Testis (tissue), 3 donors: ENCODE results near the gene MYH11. TPM values are rescaled to one million over a fixed set of nuclear protein-coding genes. Genes with fewer than 3 reads are reported as not detected.

Experiments
- DNase-seq: peaks from one replicate; pipeline ENCODE4 v3.0.0-alpha.2; 2019
- H3K27ac ChIP-seq, 2 donors: fragments of 200-600 bp; sonication (generic); one replicate each; pipeline ENCODE4 v1.5.1; 2019
- H3K27me3 ChIP-seq: fragments of 200-600 bp; sonication (generic); one replicate; pipeline ENCODE4 v1.5.1; 2019
- H3K36me3 ChIP-seq: fragments of 200-600 bp; sonication (generic); one replicate; pipeline ENCODE4 v1.5.1; 2017; ENCODE audit warnings: low read depth; ENCODE audit errors: missing control alignments
- H3K4me1 ChIP-seq: fragments of 200-600 bp; sonication (generic); one replicate; pipeline ENCODE4 v1.5.1; 2019
- H3K4me3 ChIP-seq, 2 donors: fragments of 200-600 bp; sonication (generic); one replicate each; pipeline ENCODE4 v1.5.1; 2017 to 2019
- H3K9me3 ChIP-seq: fragments of 200-600 bp; sonication (generic); one replicate; pipeline ENCODE4 v1.5.1; 2017
- POLR2A ChIP-seq: fragments of 450-650 bp; IDR thresholded peaks from one replicate; pipeline ENCODE4 v1.6.1; 2017; ENCODE audit warnings: antibody characterized with exemption, mild to moderate bottlenecking, moderate library complexity
- WGBS, 2 donors: methylation state at CpG; one replicate each; pipeline ENCODE4 v1.1.5; 2018; 5-methylcytosine and 5-hydroxymethylcytosine counted together
- intact Hi-C: fragments of 100-400 bp; cut with DNase I; formaldehyde crosslinking; loops from one replicate; pipeline ENCODE4 v1.15.1; 2023; ENCODE audit warnings: low total_unique reads
- polyA plus RNA-seq: library from polyadenylated mRNA; stranded (reverse); fragments of 350-450 nt; fragmentation: Illumina TruSeq; extraction: RNeasy Lipid Tissue Mini Kit (QIAGEN cat#74804); gene quantifications from one replicate; pipeline ENCODE4 v1.2.3, GENCODE V29; 2014; ENCODE audit warnings: low read depth, low replicate concordance; ENCODE audit not compliant: insufficient read depth
- total RNA-seq, 2 donors: library from RNA; depleted of rRNA; stranded (reverse); fragments of >200 nt; gene quantifications; one replicate each; pipeline ENCODE4 v1.2.3, GENCODE V29; 2016
- TF ChIP-seq, protein P1 (sequence below), 3 experiments: fragments of 450-650 bp in 2 of 3; fragments of 200-600 bp in 1 of 3; sonication (generic) in 1 of 3; IDR thresholded peaks; one replicate each; pipeline ENCODE4 v1.5.1; 2016 to 2019; ENCODE audit warnings: antibody characterized with exemption in 3 of 3, mild to moderate bottlenecking in 2 of 3, moderate library complexity in 1 of 3

Gene MYH11
- total and polyA plus RNA-seq, 3 donors from 2014 or later = 263 to 276 (median 271) TPM

- TF ChIP-seq POLR2A = no peak
- TF ChIP-seq, protein P1, sequence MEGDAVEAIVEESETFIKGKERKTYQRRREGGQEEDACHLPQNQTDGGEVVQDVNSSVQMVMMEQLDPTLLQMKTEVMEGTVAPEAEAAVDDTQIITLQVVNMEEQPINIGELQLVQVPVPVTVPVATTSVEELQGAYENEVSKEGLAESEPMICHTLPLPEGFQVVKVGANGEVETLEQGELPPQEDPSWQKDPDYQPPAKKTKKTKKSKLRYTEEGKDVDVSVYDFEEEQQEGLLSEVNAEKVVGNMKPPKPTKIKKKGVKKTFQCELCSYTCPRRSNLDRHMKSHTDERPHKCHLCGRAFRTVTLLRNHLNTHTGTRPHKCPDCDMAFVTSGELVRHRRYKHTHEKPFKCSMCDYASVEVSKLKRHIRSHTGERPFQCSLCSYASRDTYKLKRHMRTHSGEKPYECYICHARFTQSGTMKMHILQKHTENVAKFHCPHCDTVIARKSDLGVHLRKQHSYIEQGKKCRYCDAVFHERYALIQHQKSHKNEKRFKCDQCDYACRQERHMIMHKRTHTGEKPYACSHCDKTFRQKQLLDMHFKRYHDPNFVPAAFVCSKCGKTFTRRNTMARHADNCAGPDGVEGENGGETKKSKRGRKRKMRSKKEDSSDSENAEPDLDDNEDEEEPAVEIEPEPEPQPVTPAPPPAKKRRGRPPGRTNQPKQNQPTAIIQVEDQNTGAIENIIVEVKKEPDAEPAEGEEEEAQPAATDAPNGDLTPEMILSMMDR (IDR thresholded peaks at IDR 0.05) = no peak
- Histone ChIP-seq H3K4me1 (peaks cover 30% of the 10 kb centered on the region), H3K27me3 (no peaks in the 10 kb centered on the region), H3K36me3 (no peaks in the 10 kb centered on the region), H3K4me3 (no peak overlapping the region), H3K27ac (peak overlapping the region; percentile 63 to 65), H3K9me3 (no peaks in the 10 kb centered on the region)
- peak; percentile 49 for DNase-seq
- 26 to 43% methylated on average over 8 to 9 of the region's 9 CpGs for WGBS, 2 donors
- intact Hi-C loops = no loop called here
These were observed 53.2 kb downstream of the MYH11 start for GRCh38 chr16:15803618-15804017.

- no peaks in the 10 kb centered on the region for H3K36me3 ChIP-seq
- TF ChIP-seq, protein P1 (IDR thresholded peaks at IDR 0.05) = no peak
- no peak for TF ChIP-seq POLR2A
- no peak overlapping the region for H3K27ac ChIP-seq
- no peak overlapping the region for H3K4me3 ChIP-seq
- peaks cover 16% of the 10 kb centered on the region for H3K4me1 ChIP-seq
- H3K27me3 ChIP-seq = no peaks in the 10 kb centered on the region
- 89 to 92% methylated on average over 4 of the region's 4 CpGs for WGBS, 2 donors
- intact Hi-C loops = no loop called here
- DNase-seq = no peak
- H3K9me3 ChIP-seq = no peaks in the 10 kb centered on the region
These were observed 56.9 kb downstream of the MYH11 start for GRCh38 chr16:15799851-15800495.

DNA sequence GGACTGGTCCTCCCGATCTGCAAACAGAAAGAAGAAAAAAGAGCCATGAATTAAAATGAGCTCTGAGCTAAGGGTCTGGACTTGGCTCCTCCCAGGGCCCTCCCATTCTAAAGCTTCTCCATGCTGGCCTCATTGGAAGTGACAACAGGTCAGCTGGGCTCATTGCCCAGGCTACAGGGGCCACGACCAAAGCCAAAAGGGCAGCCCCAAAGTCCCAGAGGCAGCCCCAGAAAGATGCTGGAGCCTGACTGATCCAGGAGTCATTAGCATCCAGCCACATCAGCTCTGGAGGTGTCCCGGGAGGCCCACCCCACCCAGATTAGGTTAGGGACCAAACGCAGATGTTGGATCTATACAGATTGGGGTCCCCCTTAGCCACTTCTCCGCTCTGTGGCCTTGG lies 58.2 kb downstream of the MYH11 start:
- Histone ChIP-seq H3K36me3 (no peaks in the 10 kb centered on the region), H3K27ac (no peak overlapping the region), H3K27me3 (no peaks in the 10 kb centered on the region), H3K9me3 (no peaks in the 10 kb centered on the region), H3K4me3 (no peak overlapping the region), H3K4me1 (peaks cover 15% of the 10 kb centered on the region)
- intact Hi-C loops = no loop called here
- 57 to 61% methylated on average over 5 of the region's 5 CpGs for WGBS, 2 donors
- DNase-seq = no peak
- no peak for TF ChIP-seq POLR2A
- TF ChIP-seq, protein P1 (IDR thresholded peaks at IDR 0.05) = no peak

DNA sequence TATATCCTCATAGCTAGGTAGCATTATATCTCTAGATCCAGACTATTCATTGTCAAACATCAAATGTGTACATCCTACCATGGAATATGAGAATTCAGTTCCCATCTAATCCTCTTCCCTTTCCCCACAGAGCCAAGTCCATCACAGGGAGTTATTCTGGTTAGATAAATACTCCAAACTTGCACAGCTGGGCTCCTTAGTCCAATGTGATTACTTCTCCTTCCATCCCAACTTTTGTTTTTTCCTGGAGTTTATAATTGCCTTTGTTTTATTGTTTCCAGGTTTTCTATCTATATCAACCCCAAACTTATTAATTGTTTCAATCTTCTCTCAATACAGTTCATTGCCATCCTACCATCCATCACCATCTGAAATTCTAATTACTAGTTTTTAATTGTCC lies 59.9 kb downstream of the MYH11 start:
- H3K27ac ChIP-seq = no peak overlapping the region
- H3K9me3 ChIP-seq = no peaks in the 10 kb centered on the region
- no peaks in the 10 kb centered on the region for H3K36me3 ChIP-seq
- DNase-seq = no peak
- H3K4me1 ChIP-seq = peaks cover 11% of the 10 kb centered on the region
- no peak overlapping the region for H3K4me3 ChIP-seq
- no peaks in the 10 kb centered on the region for H3K27me3 ChIP-seq
- TF ChIP-seq POLR2A = no peak
- TF ChIP-seq, protein P1 (IDR thresholded peaks at IDR 0.05) = no peak
- intact Hi-C loops = no loop called here

DNA sequence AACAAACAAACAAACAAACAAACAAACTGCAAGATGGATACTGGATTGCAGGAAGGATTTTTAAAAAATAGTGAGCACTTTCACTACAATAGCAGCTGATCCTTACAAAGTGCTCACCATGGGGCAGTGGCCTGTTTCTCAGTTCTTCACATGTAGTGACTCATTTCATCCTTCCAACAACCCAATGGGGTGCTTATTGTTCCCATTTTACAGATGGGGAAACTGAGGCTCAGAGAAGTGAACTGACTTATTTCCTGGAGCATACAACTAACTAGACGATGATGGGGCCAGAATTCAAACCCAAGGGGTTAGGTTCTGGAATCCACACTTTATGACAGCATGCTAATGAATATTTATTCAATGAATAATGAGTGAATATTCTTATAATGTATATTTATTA lies 61.2 kb downstream of the MYH11 start:
- Histone ChIP-seq H3K4me3 (no peak overlapping the region), H3K9me3 (no peaks in the 10 kb centered on the region), H3K36me3 (no peaks in the 10 kb centered on the region), H3K27ac (no peak overlapping the region), H3K4me1 (peaks cover 14% of the 10 kb centered on the region), H3K27me3 (no peaks in the 10 kb centered on the region)
- 79 to 97% methylated on average over 1 of the region's 1 CpG for WGBS, 2 donors
- TF ChIP-seq, protein P1 (IDR thresholded peaks at IDR 0.05) = no peak
- TF ChIP-seq POLR2A = no peak
- no peak for DNase-seq
- intact Hi-C loops = no loop called here
